Cardiac fibroblast (primary cell): Measurements from ENCODE around the gene MXD4.

ENCODE experiments used
- DNase-seq, 2 donors: peaks; one replicate each; pipeline versions ENCODE4 v3.0.0 to v3.0.0-alpha.2; 2010; ENCODE audit warnings: low read depth in 2 of 2
- H3K4me3 ChIP-seq, 2 donors: replicated peaks in 1 of 2; 1 replicate in 1 of 2; 2 replicates in 1 of 2; pipeline ENCODE4 v1.5.1; 2011; ENCODE audit warnings: low read depth in 2 of 2, low read length in 2 of 2, mild to moderate bottlenecking in 2 of 2, moderate library complexity in 1 of 2
- CTCF ChIP-seq: IDR thresholded peaks from one replicate; pipeline ENCODE4 v1.5.1; 2011; ENCODE audit warnings: low read depth, mild to moderate bottlenecking, low read length, inconsistent platforms

MXD4 gene

DNA sequence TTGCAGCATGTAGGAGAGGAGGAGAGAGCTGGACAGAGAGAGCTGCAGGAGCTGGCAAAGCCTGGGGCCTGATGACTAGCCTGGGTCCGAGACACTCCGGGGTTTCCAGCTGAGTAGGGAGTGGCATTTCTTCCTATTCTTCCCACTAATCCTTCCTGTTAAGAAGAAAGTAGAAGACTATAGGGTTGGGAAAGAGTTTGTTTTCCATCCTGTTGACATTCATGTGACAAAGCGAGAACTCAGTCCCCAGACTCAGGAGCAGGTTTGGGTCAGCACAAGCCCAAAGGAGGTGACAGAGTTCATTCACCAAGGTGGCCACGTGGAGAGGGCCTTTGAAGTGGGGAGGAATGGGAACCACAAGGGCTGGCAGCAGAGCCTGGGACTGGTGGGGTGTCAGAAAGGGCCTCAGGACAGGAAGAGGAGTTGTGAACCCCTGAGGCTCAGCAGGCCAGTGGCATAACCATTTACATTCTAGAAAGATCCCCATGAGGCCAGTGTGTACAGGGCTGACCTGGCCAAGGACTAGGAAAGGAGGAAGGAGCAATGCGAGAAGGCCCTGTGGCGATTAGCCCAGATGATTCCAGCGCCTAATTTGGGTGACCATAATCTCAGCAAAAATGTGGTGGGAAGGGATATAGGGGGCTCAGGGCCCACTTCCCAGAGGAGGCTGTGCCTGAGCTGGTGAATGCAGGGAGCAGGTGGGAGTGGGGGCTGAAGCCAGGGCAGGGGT lies 16.7 kb downstream of the MXD4 start:
- DNase-seq = no peak
- TF ChIP-seq CTCF = no peak
- no peak overlapping the region for H3K4me3 ChIP-seq

DNA sequence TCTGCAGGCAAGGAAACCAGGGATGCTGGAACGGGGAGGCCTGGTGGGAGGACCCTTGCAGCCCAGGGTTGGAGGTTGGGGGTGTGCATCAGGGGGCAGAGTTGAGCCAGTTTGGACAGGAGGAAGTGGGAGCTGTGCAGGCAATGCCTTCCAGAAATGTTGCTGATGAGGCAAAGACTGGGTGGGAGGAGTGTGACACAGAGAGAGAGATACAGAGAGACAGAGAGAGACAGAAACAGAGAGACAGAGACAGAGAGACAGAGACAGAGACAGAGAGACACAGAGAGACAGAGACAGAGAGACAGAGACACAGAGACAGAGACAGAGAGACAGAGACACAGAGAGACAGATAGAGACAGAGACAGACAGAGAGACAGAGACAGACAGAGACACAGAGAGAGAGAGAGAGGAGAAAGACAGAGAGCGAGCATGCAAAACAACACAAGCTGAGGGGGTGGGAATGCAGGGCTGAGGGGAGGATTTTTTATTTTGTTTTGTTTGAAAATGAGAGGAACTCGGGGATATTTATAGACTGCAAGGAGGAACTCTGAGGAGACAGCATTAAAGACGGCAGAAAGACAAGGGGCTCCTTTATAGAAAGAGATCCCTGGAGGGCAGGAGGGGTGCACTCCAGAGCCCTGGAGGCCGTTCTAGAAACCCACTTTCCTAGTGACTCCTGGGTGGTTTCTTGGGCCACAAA lies 18.1 kb downstream of the MXD4 start:
- TF ChIP-seq CTCF = peak; percentile 23
- no peak overlapping the region for H3K4me3 ChIP-seq
- peak; percentile 68 to 73 for DNase-seq

- H3K4me3 ChIP-seq = peak within 1 kb of the TSS; percentile 98
- peak; percentile 24 for TF ChIP-seq CTCF
- DNase-seq = peak; percentile 98
Measured at GRCh38 chr4:2241410-2242353, 20.2 kb downstream of the MXD4 start, which contains the start of the genes HAUS3 and POLN. HAUS3 (minus strand) TSS chr4:2242121; CDS start chr4:2240946, 1,175 bp downstream. POLN (minus strand) TSS chr4:2242121; CDS start chr4:2229231, 12,890 bp downstream.

DNA sequence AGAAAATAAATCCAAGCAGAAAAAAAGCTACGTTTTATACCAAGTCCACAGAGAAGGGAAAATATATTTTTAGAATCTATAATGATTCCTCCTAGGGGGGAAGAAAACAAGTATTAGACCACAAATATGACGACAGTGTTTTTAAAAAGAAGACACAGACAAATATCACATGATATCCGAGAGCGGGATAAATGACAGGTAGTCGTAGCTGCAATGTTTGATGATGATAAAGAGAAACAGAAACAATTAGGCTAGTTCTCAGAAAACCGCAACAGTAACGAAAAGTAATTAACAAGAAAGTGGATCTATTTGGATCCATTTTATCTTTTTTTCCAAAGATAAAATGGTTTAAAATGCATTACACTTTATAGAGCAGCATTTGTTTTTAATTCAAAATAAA lies 20.9 kb downstream of the MXD4 start:
- DNase-seq = no peak
- peak overlapping the region; percentile 98 for H3K4me3 ChIP-seq
- TF ChIP-seq CTCF = no peak

DNA sequence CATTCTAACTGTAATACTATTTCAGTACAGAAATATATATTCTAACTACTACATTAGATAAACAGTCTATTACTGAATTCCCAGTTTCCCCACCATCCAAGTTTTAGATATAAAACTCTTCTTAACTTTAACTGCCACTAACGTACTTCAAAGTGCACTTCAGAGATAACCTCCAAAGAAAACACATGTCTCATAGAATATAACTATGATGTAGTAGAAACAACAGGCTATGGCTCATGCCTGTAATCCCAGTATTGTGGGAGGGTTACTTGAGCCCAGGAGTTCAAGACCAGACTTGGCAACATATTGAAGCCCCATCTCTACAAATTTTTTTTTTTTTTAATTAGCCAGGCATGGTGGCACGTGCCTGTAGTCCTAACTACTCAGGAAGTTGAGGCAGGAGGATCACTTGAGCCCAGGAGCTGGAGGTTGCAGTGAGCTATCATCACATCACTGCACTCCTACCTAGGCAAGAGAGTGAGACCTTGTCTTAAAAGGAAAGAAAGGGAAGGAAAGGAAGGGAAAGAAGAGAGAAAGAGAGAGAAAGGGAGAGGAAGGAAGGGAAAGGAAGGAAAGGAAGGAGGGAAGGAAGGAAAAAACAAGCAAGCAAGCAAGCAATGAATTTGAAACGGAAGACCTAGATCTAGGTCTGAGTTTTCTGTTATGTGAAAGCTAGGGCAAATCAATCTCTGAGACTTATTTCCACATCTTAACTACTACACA lies 24.8 kb downstream of the MXD4 start:
- no peak for DNase-seq
- H3K4me3 ChIP-seq = no peak overlapping the region
- no peak for TF ChIP-seq CTCF

DNA sequence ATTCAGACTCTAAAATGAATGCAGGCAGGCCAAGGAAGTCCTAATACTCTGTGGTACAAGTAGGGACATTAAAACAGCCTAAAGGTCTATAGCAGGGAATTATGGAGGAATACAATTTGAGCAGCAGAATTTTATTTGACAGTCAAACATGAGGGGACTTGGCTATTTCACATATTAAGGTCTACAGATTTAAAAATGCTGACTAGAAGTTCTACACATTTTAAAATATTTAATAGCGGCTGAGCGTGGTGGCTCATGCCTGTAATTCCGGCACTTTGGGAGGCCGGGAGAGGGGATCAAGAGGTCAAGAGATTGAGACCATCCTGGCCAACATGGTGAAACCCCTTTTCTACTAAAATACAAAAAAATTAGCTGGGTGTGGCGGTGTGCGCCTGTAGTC lies 30.8 kb downstream of the MXD4 start:
- no peak for TF ChIP-seq CTCF
- no peak overlapping the region for H3K4me3 ChIP-seq
- no peak for DNase-seq
